ENCODE data around the gene TARDBP. TPM values are rescaled to one million over a fixed set of nuclear protein-coding genes. Genes with fewer than 3 reads are reported as not detected.

The TARDBP gene
- total and polyA plus RNA-seq, 9 of the 15 experiments (the other 6 are each of a cell fraction or from before 2014, with no cell fraction given): 122 to 515 (median 243) TPM

DNA sequence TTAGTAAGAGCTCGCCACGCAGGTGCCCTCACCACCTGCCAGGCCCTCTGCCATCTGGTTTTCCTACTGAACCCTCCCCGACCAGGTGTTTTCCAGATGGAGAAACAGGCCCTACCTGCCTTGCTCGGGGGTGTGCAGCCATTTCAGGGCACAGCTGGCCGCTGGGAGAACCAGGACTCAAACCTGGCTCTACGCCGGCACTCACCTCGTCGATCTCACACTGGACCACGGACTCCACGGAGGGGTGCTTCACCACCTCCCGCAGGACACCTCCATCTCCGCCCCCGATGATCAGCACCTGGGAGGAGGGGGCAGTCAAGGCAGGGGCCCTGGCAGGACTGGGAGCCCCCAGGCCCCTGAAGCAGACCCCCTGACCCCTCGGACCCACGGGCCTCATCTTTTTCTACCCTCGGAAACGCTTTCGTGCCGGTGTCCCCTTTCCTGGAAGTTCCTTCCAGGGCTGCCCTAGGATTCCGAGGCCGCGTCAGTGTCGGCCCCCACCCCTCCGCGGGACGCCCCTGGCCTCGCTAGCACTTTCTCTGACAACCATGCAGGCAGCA is 46.2 kb downstream of the TARDBP start (continued):
- TF ChIP-seq, protein P1, sequence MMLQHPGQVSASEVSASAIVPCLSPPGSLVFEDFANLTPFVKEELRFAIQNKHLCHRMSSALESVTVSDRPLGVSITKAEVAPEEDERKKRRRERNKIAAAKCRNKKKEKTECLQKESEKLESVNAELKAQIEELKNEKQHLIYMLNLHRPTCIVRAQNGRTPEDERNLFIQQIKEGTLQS (IDR thresholded peaks at IDR 0.05): no peak
- TF ChIP-seq, protein P1 (CRISPR knock-in tag; conservative IDR thresholded peaks at IDR 0.05): no peak
- peak; percentile 35 for TF ChIP-seq CHD1 (IDR thresholded peaks at IDR 0.05; ENCODE audit: low read length)
- TF ChIP-seq MXI1 (IDR thresholded peaks at IDR 0.05; ENCODE audit: low read depth, low read length): 0 out of 2 replicates have a peak, but pooled peaks have one; percentile 1
- no peak for TF ChIP-seq STAG1 (CRISPR knock-in tag; IDR thresholded peaks at IDR 0.05; ENCODE audit: borderline replicate concordance)
- TF ChIP-seq SPI1 (IDR thresholded peaks at IDR 0.05; ENCODE audit: borderline replicate concordance, low read depth, low read length): no peak
- no peak for TF ChIP-seq SRF (CRISPR knock-in tag; IDR thresholded peaks at IDR 0.05)
- TF ChIP-seq, protein P2, sequence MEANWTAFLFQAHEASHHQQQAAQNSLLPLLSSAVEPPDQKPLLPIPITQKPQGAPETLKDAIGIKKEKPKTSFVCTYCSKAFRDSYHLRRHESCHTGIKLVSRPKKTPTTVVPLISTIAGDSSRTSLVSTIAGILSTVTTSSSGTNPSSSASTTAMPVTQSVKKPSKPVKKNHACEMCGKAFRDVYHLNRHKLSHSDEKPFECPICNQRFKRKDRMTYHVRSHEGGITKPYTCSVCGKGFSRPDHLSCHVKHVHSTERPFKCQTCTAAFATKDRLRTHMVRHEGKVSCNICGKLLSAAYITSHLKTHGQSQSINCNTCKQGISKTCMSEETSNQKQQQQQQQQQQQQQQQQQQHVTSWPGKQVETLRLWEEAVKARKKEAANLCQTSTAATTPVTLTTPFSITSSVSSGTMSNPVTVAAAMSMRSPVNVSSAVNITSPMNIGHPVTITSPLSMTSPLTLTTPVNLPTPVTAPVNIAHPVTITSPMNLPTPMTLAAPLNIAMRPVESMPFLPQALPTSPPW (CRISPR knock-in tag; IDR thresholded peaks at IDR 0.05): no peak
- TF ChIP-seq FOXP1 (CRISPR knock-in tag; IDR thresholded peaks at IDR 0.05): 0 out of 2 replicates have a peak, but pooled peaks have one; percentile 20
- TF ChIP-seq, protein P3, sequence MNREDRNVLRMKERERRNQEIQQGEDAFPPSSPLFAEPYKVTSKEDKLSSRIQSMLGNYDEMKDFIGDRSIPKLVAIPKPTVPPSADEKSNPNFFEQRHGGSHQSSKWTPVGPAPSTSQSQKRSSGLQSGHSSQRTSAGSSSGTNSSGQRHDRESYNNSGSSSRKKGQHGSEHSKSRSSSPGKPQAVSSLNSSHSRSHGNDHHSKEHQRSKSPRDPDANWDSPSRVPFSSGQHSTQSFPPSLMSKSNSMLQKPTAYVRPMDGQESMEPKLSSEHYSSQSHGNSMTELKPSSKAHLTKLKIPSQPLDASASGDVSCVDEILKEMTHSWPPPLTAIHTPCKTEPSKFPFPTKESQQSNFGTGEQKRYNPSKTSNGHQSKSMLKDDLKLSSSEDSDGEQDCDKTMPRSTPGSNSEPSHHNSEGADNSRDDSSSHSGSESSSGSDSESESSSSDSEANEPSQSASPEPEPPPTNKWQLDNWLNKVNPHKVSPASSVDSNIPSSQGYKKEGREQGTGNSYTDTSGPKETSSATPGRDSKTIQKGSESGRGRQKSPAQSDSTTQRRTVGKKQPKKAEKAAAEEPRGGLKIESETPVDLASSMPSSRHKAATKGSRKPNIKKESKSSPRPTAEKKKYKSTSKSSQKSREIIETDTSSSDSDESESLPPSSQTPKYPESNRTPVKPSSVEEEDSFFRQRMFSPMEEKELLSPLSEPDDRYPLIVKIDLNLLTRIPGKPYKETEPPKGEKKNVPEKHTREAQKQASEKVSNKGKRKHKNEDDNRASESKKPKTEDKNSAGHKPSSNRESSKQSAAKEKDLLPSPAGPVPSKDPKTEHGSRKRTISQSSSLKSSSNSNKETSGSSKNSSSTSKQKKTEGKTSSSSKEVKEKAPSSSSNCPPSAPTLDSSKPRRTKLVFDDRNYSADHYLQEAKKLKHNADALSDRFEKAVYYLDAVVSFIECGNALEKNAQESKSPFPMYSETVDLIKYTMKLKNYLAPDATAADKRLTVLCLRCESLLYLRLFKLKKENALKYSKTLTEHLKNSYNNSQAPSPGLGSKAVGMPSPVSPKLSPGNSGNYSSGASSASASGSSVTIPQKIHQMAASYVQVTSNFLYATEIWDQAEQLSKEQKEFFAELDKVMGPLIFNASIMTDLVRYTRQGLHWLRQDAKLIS (CRISPR knock-in tag; IDR thresholded peaks at IDR 0.05): 0 out of 2 replicates have a peak, but pooled peaks have one; percentile 27
- TF ChIP-seq NR2C2 (CRISPR knock-in tag; IDR thresholded peaks at IDR 0.05): no peak
- TF ChIP-seq NR2C2 (tag; IDR thresholded peaks at IDR 0.05): no peak
- TF ChIP-seq ZNF140 (CRISPR knock-in tag; IDR thresholded peaks at IDR 0.05): no peak

Data from K562 (cell line).